Heart left ventricle (tissue), 16 donors: Measurements from ENCODE around the gene TIAM2. TPM values are rescaled to one million over a fixed set of nuclear protein-coding genes. Genes with fewer than 3 reads are reported as not detected.
"Not testable (repeated sequence)": the region's sequence is repeated elsewhere in the genome, so short reads cannot be mapped to it uniquely, and the experiment has no call there.

Source experiments
- ATAC-seq, 4 donors: fragments of 200-7000 bp; cut with Tn5 transposase; one replicate each; pipeline ENCODE4 v1.9.1; 2020 to 2022; ENCODE audit warnings: moderate library complexity in 4 of 4, mild to moderate bottlenecking in 3 of 4, moderate number of reproducible peaks in 1 of 4
- DNase-seq, 5 donors: peaks; one replicate each; pipeline ENCODE4 v3.0.0-alpha.2; 2020
- H3K27ac ChIP-seq, 12 donors: fragments of 200-600 bp; sonication (generic) in 4 of 12; one replicate each; pipeline versions ENCODE4 v1.5.0 to v1.8.0; 2016 to 2022; ENCODE audit warnings: mild to moderate bottlenecking in 2 of 12
- H3K27me3 ChIP-seq, 9 donors: fragments of 200-600 bp; sonication (generic) in 2 of 9; one replicate each; pipeline versions ENCODE4 v1.5.1 to v1.8.0; 2016 to 2022; ENCODE audit warnings: mild to moderate bottlenecking in 3 of 9
- H3K36me3 ChIP-seq, 9 donors: fragments of 200-600 bp; sonication (generic) in 2 of 9; one replicate each; pipeline versions ENCODE4 v1.5.0 to v1.8.0; 2018 to 2022; ENCODE audit warnings: mild to moderate bottlenecking in 2 of 9
- H3K4me1 ChIP-seq, 12 donors: fragments of 200-600 bp; sonication (generic) in 4 of 12; one replicate each; pipeline versions ENCODE4 v1.5.0 to v1.8.0; 2016 to 2022; ENCODE audit warnings: mild to moderate bottlenecking in 3 of 12
- H3K4me3 ChIP-seq, 12 donors: fragments of 200-600 bp; sonication (generic) in 4 of 12; one replicate each; pipeline versions ENCODE4 v1.5.0 to v1.8.0; 2017 to 2022; ENCODE audit warnings: mild to moderate bottlenecking in 9 of 12, moderate library complexity in 4 of 12
- H3K9me3 ChIP-seq, 12 donors: fragments of 200-600 bp; sonication (generic) in 4 of 12; one replicate each; pipeline versions ENCODE4 v1.5.0 to v1.8.0; 2016 to 2022; ENCODE audit warnings: mild to moderate bottlenecking in 1 of 12
- CTCF ChIP-seq, 12 donors: fragments of 200-600 bp; sonication (generic) in 4 of 12; IDR thresholded peaks; one replicate each; pipeline versions ENCODE4 v1.5.0 to v1.8.0; 2018 to 2022; ENCODE audit warnings: antibody characterized with exemption in 12 of 12, mild to moderate bottlenecking in 5 of 12
- POLR2A ChIP-seq, 2 donors: fragments of 450-650 bp; IDR thresholded peaks; one replicate each; pipeline ENCODE4 v1.6.1; 2017; ENCODE audit warnings: antibody characterized with exemption in 2 of 2, mild to moderate bottlenecking in 2 of 2, moderate library complexity in 2 of 2
- WGBS, 4 donors: extraction: QIAGEN DNeasy Blood & Tissue Kit in 2 of 4; methylation state at CpG; one replicate each; pipeline versions ENCODE4 v1.1.5 to v1.1.7; 2013 to 2018; 5-methylcytosine and 5-hydroxymethylcytosine counted together
- intact Hi-C, 10 donors: fragments of 100-400 bp; cut with DNase I; formaldehyde crosslinking; loops; one replicate each; pipeline versions ENCODE4 v1.11.1 to v1.14.2; 2022
- polyA plus RNA-seq, 2 donors: library from polyadenylated mRNA; stranded (reverse); fragments of 200-250 nt; gene quantifications; one replicate each; pipeline ENCODE4 v1.2.3, GENCODE V29; 2013
- total RNA-seq, 9 donors: library from RNA; depleted of rRNA in 2 of 9; stranded (reverse); fragments of >200 nt in 2 of 9; fragmentation: NEBNext Ultra II Directional in 3 of 9; extraction: Animal tissue kit (Norgen Biotek cat#: 25700) in 3 of 9; gene quantifications; one replicate each; pipeline versions ENCODE4 v1.1.0 to v1.2.4, GENCODE V29; 2016 to 2023
- donor health status: ischemic (EF 13 %, LVEDD 7.1; RV severe dilation, severe dysfunction).
- donor health status: healthy with polysubstance abuse.
- donor health status: DM: no; HTN: yes; CAD: no.
- donor health status: DM: no; HTN: no; CAD: no.
- donor health status: ischemic (EF 25% LVEDD 6.9; RV normal size, moderate dysfunction).
- donor health status: ischemic (EF 25% LVEDD 5.7; RV mildly dilated, moderate dysfunction).
- donor health status: healthy.
- donor health status: DM: yes; HTN: yes; CAD: no.
- donor health status: ischemic (EF 35%, LVEDD 5.7; RV mildly dilated, moderate dysfunction).
- donor health status: nonischemic (EF 11% LVEDD 7.7; RV severe dilation, severe dysfunction).
- donor health status: DM: yes; HTN: yes; CAD: no.
- donor health status: PGD.
- donor health status: ischemic (EF 29% LVEDD 5.4; RV normal size, mild dysfunction).
- donor health status: nonischemic (EF 23%, LVEDD 6.1; RV moderate dilation, normal function).

TIAM2 gene
- total and polyA plus RNA-seq, 11 donors: 4.6 to 16.5 (median 12.6) TPM

GRCh38 chr6:155227046-155227445 lies 231.9 kb downstream of the TIAM2 start:
- no peaks in the 10 kb centered on the region for H3K27me3 ChIP-seq
- ATAC-seq (no peak), DNase-seq (no peak)
- no peak overlapping the region for H3K27ac ChIP-seq
- H3K9me3 ChIP-seq: no peaks in the 10 kb centered on the region
- peaks cover 0 to 16% (median 0%) of the 10 kb centered on the region in 12 donors for H3K4me1 ChIP-seq
- intact Hi-C loops: no loop called here
- TF ChIP-seq POLR2A (IDR thresholded peaks at IDR 0.05): no peak
- TF ChIP-seq CTCF (IDR thresholded peaks at IDR 0.05): no peak
- WGBS, 4 donors: 89 to 93% (median 92%) methylated on average over 4 of the region's 4 CpGs
- H3K36me3 ChIP-seq: no peaks in the 10 kb centered on the region
- H3K4me3 ChIP-seq: no peak overlapping the region

GRCh38 chr6:155228546-155229166 lies 233.5 kb downstream of the TIAM2 start:
- no peak overlapping the region for H3K4me3 ChIP-seq
- TF ChIP-seq CTCF (IDR thresholded peaks at IDR 0.05) (no peak), POLR2A (IDR thresholded peaks at IDR 0.05) (no peak)
- no peaks in the 10 kb centered on the region for H3K27me3 ChIP-seq
- no peak for ATAC-seq
- intact Hi-C loops: no loop called here
- DNase-seq: no peak
- peaks cover 0 to 14% (median 0%) of the 10 kb centered on the region in 12 donors for H3K4me1 ChIP-seq
- WGBS, 4 donors: 68 to 82% (median 81%) methylated on average over 13 of the region's 13 CpGs
- H3K27ac ChIP-seq: no peak overlapping the region
- no peaks in the 10 kb centered on the region for H3K36me3 ChIP-seq
- no peaks in the 10 kb centered on the region for H3K9me3 ChIP-seq

- H3K4me3 ChIP-seq, DNase-seq, H3K36me3 ChIP-seq, H3K27me3 ChIP-seq, ATAC-seq, intact Hi-C loops, H3K27ac ChIP-seq, H3K9me3 ChIP-seq, H3K4me1 ChIP-seq: not testable (repeated sequence)
- 82 to 95% (median 91%) methylated on average over 4 of the region's 4 CpGs for WGBS, 4 donors
Measured at GRCh38 chr6:155230975-155231374, 235.9 kb downstream of the TIAM2 start.

- Histone ChIP-seq H3K27me3 (no peaks in the 10 kb centered on the region), H3K9me3 (no peaks in the 10 kb centered on the region), H3K4me1 (no peaks in the 10 kb centered on the region), H3K27ac (no peak overlapping the region), H3K4me3 (no peak overlapping the region), H3K36me3 (no peaks in the 10 kb centered on the region)
- ATAC-seq (no peak), DNase-seq (no peak)
- intact Hi-C loops: no loop called here
- WGBS, 4 donors: 73 to 90% (median 87%) methylated on average over 6 of the region's 6 CpGs
- TF ChIP-seq POLR2A (IDR thresholded peaks at IDR 0.05) (no peak), CTCF (IDR thresholded peaks at IDR 0.05) (no peak)
Measured at GRCh38 chr6:155232848-155233247, 237.7 kb downstream of the TIAM2 start.

- Histone ChIP-seq H3K36me3 (no peaks in the 10 kb centered on the region), H3K4me3 (no peak overlapping the region), H3K9me3 (no peaks in the 10 kb centered on the region), H3K27me3 (no peaks in the 10 kb centered on the region), H3K27ac (peak overlapping the region in 1 of 12 donors; percentile 0), H3K4me1 (no peaks in the 10 kb centered on the region)
- intact Hi-C loops: no loop called here
- DNase-seq: no peak
- WGBS, 4 donors: 72 to 93% (median 85%) methylated on average over 3 to 4 of the region's 4 CpGs
- no peak for TF ChIP-seq POLR2A (IDR thresholded peaks at IDR 0.05)
- no peak for TF ChIP-seq CTCF (IDR thresholded peaks at IDR 0.05)
- no peak for ATAC-seq
Measured at GRCh38 chr6:155234167-155234566, 239.1 kb downstream of the TIAM2 start.
